BJ (cell line): ENCODE results near the gene GRIN1. TPM values are rescaled to one million over a fixed set of nuclear protein-coding genes. Genes with fewer than 3 reads are reported as not detected.
A peak's percentile ranks its signal among the peaks of the same experiment; 100 is the strongest.

ENCODE experiments used
- CTCF ChIA-PET: fragments of 350-600 bp; formaldehyde crosslinking; extraction: SDS; loops from one replicate; lab custom pipeline; 2021; ENCODE audit warnings: antibody characterized with exemption, inconsistent platforms; lab: Yijun Ruan, JAX
- POLR2A ChIA-PET: fragments of 300-600 bp; sonication (Branson Sonifier 250); formaldehyde crosslinking; extraction: SDS; loops from one replicate; lab custom pipeline; 2021; ENCODE audit warnings: antibody characterized with exemption; lab: Charles Lee
- DNase-seq: peaks from one replicate; pipeline ENCODE4 v3.0.0-alpha.2; 2011; ENCODE audit warnings: low read depth
- H3K27me3 ChIP-seq: 2 replicates; pipeline ENCODE4 v1.6.0; 2011; ENCODE audit warnings: low read length; ENCODE audit not compliant: control insufficient read depth, insufficient read depth
- H3K36me3 ChIP-seq: 2 replicates; pipeline ENCODE4 v1.5.1; 2011; ENCODE audit warnings: low read length; ENCODE audit not compliant: control insufficient read depth, insufficient read depth
- H3K4me3 ChIP-seq: 2 replicates; pipeline ENCODE4 v1.5.1; 2011; ENCODE audit warnings: low read depth, mild to moderate bottlenecking, control low read depth, low read length
- polyA plus RNA-seq: library from polyadenylated mRNA; depleted of rRNA; stranded (reverse); fragments of >200 nt; gene quantifications from 2 replicates; pipeline ENCODE4 v1.2.3, GENCODE V29; 2011
- TF ChIP-seq, protein P1 (sequence below): IDR thresholded peaks from 2 replicates; pipeline ENCODE4 v1.5.1; 2011; ENCODE audit warnings: low read depth, mild to moderate bottlenecking, control low read depth, inconsistent platforms, low read length, moderate library complexity; ENCODE audit not compliant: insufficient read depth

GRIN1 gene
- polyA plus RNA-seq, 1 experiment, result 0.10 TPM

DNA sequence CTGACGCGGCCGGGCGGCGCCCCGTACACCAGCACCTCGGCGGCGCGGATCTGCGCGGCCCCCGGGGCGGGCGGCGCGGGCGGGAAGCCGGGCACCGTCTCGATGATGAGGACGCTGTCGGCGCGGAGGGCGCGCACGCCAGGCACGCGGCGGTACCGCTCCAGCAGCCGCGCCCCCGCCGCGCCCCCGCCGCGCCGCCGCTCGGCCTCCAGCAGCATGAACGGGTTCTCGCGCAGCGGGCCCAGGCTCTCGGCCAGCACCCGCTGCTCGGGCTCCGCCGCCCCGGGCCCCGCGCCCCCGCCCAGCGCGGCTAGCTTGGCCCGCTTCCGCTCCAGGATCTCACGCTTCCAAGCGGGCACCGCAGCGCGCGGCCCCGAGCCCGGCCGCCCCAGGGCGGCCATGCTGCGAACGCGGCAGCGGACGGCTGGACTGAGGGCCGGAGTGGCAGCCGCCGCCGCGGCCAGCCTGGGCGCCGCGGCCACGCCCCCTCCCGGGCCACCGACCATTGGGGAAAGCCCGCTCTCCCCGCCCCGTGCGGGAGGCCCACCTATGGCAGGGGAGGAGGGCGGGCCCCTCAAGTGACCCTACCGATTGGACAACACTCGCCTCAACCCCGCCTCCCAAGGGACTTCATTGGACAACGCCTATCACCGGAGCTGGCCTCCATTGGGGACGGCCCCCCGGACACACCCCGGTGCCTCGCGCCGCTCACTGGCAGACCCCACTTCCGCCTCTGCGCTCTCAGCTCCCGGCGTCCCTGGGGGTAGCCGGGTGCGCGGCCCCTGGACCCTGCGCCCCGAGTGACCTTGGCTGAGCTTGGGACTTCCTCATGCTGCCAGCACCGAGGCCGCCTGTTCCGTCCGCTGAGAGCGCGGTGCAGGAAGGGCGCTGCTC lies 61.6 kb downstream of the GRIN1 start, which contains the start of gene TPRN:
TPRN (minus strand) TSS at position 431 of the 894 bp plus-strand sequence; CDS start at position 401, 30 bp downstream.
- DNase-seq, result peak; percentile 89
- POLR2A ChIA-PET, result interaction anchor here (0.7 kb wide), 1 partner anchor 93 kb away, joined by 4 read pairs; no protein-coding TSS in a partner anchor
- Histone ChIP-seq H3K27me3 (no peaks in the 10 kb centered on the region), H3K36me3 (no peaks in the 10 kb centered on the region; the same call in 1 of the 2 replicates), H3K4me3 (peak within 1 kb of the TSS; percentile 61)
- CTCF ChIA-PET, result interaction anchor here (0.7 to 1.0 kb wide), 2 partner anchors 27 to 154 kb away, joined by 3 to 4 read pairs; partner anchors contain the start of gene RNF224
- TF ChIP-seq, protein P1, sequence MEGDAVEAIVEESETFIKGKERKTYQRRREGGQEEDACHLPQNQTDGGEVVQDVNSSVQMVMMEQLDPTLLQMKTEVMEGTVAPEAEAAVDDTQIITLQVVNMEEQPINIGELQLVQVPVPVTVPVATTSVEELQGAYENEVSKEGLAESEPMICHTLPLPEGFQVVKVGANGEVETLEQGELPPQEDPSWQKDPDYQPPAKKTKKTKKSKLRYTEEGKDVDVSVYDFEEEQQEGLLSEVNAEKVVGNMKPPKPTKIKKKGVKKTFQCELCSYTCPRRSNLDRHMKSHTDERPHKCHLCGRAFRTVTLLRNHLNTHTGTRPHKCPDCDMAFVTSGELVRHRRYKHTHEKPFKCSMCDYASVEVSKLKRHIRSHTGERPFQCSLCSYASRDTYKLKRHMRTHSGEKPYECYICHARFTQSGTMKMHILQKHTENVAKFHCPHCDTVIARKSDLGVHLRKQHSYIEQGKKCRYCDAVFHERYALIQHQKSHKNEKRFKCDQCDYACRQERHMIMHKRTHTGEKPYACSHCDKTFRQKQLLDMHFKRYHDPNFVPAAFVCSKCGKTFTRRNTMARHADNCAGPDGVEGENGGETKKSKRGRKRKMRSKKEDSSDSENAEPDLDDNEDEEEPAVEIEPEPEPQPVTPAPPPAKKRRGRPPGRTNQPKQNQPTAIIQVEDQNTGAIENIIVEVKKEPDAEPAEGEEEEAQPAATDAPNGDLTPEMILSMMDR, result no peak

DNA sequence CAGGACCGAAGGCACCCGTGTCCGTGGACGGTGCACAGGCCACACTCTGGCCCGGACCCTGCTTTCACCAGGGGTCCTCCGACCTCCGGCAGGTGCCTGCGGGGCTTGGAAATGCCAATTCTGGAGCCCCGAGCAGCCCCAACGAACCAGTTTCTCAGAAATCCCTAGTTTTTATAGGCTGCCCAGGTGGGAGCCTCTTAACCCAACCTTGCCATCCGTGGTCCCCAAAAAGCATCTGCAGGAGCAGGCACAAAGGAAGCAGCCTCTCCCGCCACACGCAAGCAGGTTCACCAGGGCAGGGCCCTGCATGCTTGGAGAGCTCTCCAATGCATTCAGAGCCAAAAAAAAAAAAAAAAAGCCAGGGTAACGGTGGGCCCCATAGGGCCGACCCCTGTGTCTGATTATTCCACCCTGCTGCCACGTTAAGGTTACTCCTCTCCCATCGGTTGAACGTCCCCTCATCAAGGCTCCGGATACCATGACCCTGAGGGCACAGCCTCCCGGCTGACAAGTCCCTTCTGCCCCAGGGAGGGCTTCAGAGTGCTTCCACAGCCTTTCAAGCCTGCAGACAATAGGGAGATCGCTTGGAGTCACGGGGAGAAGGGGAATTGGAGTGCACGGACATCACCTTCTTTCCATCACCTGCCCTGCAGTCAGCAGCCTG lies 62.4 kb downstream of the GRIN1 start:
- Histone ChIP-seq H3K4me3 (peak overlapping the region; percentile 61), H3K27me3 (no peaks in the 10 kb centered on the region), H3K36me3 (no peaks in the 10 kb centered on the region)
- DNase-seq, result no peak
- ChIA-PET POLR2A (interaction anchor here (0.6 to 0.7 kb wide), 2 partner anchors 22 to 92 kb away, joined by 4 to 7 read pairs; no protein-coding TSS in a partner anchor), CTCF (interaction anchor here (0.7 to 1.0 kb wide), 2 partner anchors 26 to 155 kb away, joined by 3 to 4 read pairs; partner anchors contain the start of gene RNF224)
- TF ChIP-seq, protein P1, result no peak

DNA sequence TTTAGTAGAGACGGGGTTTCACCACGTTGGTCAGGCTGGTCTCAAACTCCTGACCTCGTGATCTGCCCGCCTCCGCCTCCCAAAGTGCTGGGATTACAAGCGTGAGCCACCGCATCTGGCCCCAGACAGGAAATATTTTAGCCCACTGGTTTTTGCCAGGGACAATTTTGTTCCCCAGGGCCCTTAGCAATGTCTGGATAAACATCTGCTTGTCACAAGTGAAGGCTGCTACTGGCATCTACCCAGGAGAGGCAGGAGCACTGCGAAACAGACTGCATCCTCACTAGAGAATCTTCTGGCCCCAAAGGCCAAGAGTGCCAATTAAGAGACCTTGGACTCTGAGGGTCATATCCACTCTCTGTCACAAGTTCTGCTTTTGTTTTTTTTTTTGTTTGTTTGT lies 64.0 kb downstream of the GRIN1 start:
- POLR2A ChIA-PET, result no interaction called here
- TF ChIP-seq, protein P1, result no peak
- no peak for DNase-seq
- Histone ChIP-seq H3K36me3 (no peaks in the 10 kb centered on the region), H3K27me3 (no peaks in the 10 kb centered on the region), H3K4me3 (no peak overlapping the region)
- CTCF ChIA-PET, result interaction anchor here (1.5 kb wide), 1 partner anchor 24 kb away, joined by 3 read pairs; no protein-coding TSS in a partner anchor

DNA sequence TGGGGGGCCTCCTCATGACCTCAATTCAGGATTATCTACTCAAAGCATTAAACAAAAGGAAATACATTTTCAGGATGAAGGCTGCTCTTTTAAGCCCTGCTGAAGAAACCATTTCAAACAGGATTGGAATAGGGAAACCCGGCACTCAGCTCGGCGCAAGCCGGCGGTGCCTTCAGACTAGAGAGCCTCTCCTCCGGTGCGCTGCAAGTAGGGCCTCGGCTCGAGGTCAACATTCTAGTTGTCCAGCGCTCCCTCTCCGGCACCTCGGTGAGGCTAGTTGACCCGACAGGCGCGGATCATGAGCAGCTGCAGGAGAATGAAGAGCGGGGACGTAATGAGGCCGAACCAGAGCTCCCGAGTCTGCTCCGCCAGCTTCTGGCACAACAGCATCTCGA lies 65.8 kb downstream of the GRIN1 start:
- CTCF ChIA-PET, result interaction anchor here (1.1 kb wide), 1 partner anchor 12 kb away, joined by 3 read pairs; no protein-coding TSS in a partner anchor
- Histone ChIP-seq H3K36me3 (no peaks in the 10 kb centered on the region; the same call in 1 of the 2 replicates), H3K27me3 (no peaks in the 10 kb centered on the region), H3K4me3 (peak overlapping the region; percentile 79)
- DNase-seq, result no peak
- POLR2A ChIA-PET, result interaction anchor here (0.7 kb wide), 1 partner anchor 23 kb away, joined by 6 read pairs; no protein-coding TSS in a partner anchor
- TF ChIP-seq, protein P1, result no peak
